GM18505 (cell line): Measurements from ENCODE around the gene AIF1L.

Experiments used
- ATAC-seq: cut with Tn5 transposase; IDR thresholded peaks from one replicate; pipeline ENCODE4 v1.9.1; 2021; ENCODE audit not compliant: unreplicated experiment
- POLR2A ChIP-seq: IDR thresholded peaks from 4 replicates; pipeline ENCODE4 v1.6.1; 2011; ENCODE audit warnings: borderline replicate concordance; ENCODE audit not compliant: insufficient read depth, insufficient read length; ENCODE audit errors: extremely low read depth

Gene AIF1L

GRCh38 chr9:131065599-131065998, 30.7 kb upstream of the AIF1L start:
- no peak for ATAC-seq
- TF ChIP-seq POLR2A, result no peak

DNA sequence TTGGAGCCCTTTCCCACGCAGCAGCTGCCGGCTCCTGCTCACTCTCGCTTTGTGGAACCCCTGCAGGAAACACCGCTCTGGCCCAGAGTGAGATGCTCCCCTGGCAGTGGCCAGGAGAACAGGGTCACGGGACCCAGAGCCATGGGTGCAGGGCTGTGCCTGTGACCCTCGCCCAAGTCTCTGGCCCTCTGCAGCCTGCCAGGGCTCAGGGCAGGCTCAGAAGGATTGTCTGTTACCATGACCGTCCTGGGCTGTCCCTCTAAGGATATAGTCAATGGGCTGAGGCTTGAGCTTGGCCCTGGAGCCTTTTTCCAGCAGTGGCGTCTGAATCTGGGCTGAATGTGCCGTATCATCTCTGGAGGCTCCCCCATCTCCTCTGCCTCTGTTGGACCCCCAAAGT, 28.7 kb upstream of the AIF1L start:
- no peak for ATAC-seq

DNA sequence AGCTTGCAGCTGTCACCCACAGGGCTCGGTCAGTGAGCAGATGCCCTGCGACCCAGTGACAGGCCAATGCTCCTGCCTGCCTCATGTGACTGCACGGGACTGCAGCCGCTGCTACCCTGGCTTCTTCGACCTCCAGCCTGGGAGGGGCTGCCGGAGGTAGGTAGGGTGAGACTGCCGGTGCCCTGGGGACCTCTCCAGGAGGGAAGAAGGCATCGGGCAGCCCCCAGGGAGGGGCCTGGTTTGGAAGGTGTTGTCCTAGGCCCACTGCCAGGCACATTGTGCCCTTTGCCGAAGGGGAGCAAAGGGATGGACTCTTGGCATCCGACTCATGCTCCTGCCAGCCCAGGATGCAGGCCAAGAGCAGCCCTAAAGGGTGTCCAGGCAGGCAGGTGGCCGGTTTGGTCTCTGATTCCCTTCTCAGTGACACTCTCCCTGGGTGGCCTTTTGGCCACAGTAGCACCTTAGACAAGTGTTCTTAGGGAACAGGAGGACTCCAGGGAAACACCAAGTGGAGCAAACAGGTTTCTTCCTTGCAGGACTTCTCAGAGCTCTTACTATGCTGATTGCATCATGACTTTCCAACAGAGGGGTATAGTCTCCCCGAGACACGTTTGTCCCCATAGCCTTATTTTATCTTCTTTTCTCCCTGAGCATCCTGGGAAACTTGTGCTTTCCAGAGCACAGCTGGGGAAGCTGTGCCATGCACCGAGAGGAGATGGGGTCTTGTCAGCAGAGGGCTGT, 28.1 kb upstream of the AIF1L start:
- no peak for ATAC-seq
- TF ChIP-seq POLR2A, result no peak

More for the DNA sequence above, 28.7 kb upstream of the AIF1L start:
- no peak for TF ChIP-seq POLR2A

DNA sequence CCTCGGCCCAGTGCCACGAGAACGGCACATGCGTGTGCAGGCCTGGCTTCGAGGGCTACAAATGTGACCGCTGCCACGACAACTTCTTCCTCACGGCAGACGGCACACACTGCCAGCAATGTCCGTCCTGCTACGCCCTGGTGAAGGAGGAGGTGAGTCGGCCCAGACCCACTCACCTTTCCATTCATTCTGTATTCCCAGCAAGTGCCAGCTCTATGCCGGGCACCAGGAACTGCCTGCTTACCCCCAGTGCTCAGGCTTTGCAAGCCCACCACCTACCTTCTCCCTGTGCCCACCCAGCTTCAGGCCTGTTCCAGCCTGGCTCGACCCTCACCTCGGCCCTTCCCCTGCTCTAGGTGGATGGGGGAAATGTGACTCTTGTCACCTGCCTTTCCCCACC, 26.6 kb upstream of the AIF1L start:
- no peak for TF ChIP-seq POLR2A
- ATAC-seq, result no peak

GRCh38 chr9:131072107-131072870, 24.0 kb upstream of the AIF1L start:
- TF ChIP-seq POLR2A, result no peak
- ATAC-seq, result no peak

- no peak for ATAC-seq
- no peak for TF ChIP-seq POLR2A
These were observed 23.5 kb upstream of the AIF1L start for GRCh38 chr9:131072871-131073237.

GRCh38 chr9:131076347-131077195, 19.8 kb upstream of the AIF1L start:
- no peak for TF ChIP-seq POLR2A

DNA sequence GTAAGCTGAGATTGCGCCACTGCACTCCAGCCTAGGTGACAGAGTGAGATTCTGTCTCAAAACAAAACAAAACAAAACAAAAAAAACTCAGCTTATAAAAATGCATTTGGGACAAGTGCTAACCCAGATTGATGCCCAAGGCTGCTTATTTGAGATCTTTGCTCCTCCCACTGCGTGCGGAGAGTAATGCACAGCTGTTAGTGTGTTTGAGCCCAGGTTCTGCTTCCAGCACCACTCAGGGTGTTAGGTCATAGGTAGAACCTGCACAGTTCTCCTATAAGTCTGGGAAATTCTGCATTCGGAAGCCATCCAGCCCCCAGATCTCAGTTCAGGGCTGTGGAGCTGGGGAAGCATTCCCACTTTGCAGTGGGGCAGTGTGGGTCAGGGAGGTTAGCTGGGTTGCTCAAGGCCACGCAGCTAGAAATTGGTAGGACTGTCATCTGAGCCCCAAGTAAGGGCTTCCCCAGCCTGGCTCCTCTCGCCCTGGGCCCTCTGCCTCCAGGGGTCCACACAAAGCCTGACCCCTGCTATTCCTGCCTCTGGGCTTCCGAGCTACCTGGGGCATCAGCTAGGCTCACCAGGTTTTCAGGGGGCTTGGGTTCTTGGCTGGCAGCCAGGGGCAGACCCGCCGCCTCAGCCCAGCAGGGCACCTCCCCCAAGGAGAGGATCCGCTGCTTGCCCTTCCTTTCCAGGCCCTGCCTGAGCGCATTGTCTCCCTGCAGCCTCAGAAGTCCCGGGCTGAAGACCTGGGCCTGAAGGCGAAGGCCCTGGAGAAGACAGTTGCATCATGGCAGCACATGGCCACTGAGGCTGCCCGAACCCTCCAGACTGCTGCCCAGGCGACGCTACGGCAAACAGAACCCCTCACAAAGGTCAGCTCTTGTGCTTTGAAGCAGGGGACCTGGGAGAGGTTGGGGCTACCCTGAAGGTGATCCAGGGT, 17.6 kb upstream of the AIF1L start:
- no peak for ATAC-seq

More at GRCh38 chr9:131076347-131077195, 19.8 kb upstream of the AIF1L start:
- ATAC-seq, result no peak

DNA sequence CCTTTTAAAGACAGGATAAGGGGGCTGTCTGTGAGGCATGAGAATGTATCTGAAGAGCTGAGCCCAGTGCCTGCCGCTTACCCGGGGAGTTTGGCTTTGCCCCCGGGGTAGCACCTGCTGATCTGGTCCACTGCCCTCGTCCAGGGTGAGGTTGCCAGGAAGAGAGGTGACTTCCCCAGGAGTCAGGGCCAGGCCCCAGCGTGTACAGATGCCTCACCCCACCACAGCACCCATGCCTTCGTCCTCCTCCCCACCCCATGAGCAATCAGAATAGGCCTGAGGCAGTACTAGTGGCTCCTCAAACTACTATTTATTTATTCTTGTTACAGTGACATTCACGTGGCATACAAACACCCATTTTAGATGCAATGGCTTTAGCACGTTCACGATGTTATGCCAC, 15.7 kb upstream of the AIF1L start:
- no peak for TF ChIP-seq POLR2A
- no peak for ATAC-seq

More for the DNA sequence above, 17.6 kb upstream of the AIF1L start:
- TF ChIP-seq POLR2A, result no peak

- no peak for TF ChIP-seq POLR2A
These were observed 14.5 kb upstream of the AIF1L start for GRCh38 chr9:131081868-131082267.

GRCh38 chr9:131082774-131083512, 13.4 kb upstream of the AIF1L start:
- ATAC-seq, result no peak
- no peak for TF ChIP-seq POLR2A

More at GRCh38 chr9:131081868-131082267, 14.5 kb upstream of the AIF1L start:
- ATAC-seq, result no peak
